Spleen (tissue), 11 donors: ENCODE measurements around the gene TMEM181. TPM values are rescaled to one million over a fixed set of nuclear protein-coding genes. Genes with fewer than 3 reads are reported as not detected.
"Not testable (repeated sequence)": the region's sequence is repeated elsewhere in the genome, so short reads cannot be mapped to it uniquely, and the experiment has no call there.

ENCODE experiments used
- DNase-seq: peaks from one replicate; pipeline ENCODE4 v3.0.0-alpha.2; 2020
- H3K27ac ChIP-seq, 8 donors: fragments of 200-600 bp; sonication (generic) in 7 of 8; 1 replicate in 4 of 8; 2 replicates in 4 of 8; pipeline versions ENCODE4 v1.5.0 to v1.8.0; 2016 to 2021; ENCODE audit warnings: inconsistent platforms in 4 of 8, mild to moderate bottlenecking in 4 of 8, moderate library complexity in 1 of 8
- H3K27me3 ChIP-seq, 7 donors: fragments of 200-600 bp; sonication (generic) in 6 of 7; replicated peaks in 1 of 7; 1 replicate in 4 of 7; 2 replicates in 3 of 7; pipeline versions ENCODE4 v1.5.0 to v1.8.0; 2016 to 2021; ENCODE audit warnings: inconsistent platforms in 3 of 7, mild to moderate bottlenecking in 1 of 7
- H3K36me3 ChIP-seq, 6 donors: fragments of 200-600 bp; sonication (generic) in 5 of 6; 1 replicate in 4 of 6; 2 replicates in 2 of 6; pipeline versions ENCODE4 v1.5.0 to v1.8.0; 2016 to 2021; ENCODE audit warnings: inconsistent platforms in 2 of 6
- H3K4me1 ChIP-seq, 6 donors: fragments of 200-600 bp; sonication (generic) in 5 of 6; 1 replicate in 3 of 6; 2 replicates in 3 of 6; pipeline versions ENCODE4 v1.5.0 to v1.8.0; 2016 to 2021; ENCODE audit warnings: inconsistent platforms in 3 of 6
- H3K4me3 ChIP-seq, 8 donors: fragments of 200-600 bp; sonication (generic) in 7 of 8; 1 replicate in 4 of 8; 2 replicates in 4 of 8; pipeline versions ENCODE4 v1.5.0 to v1.8.0; 2016 to 2021; ENCODE audit warnings: inconsistent platforms in 4 of 8, mild to moderate bottlenecking in 4 of 8, moderate library complexity in 2 of 8
- H3K9me3 ChIP-seq, 8 donors: fragments of 200-600 bp; sonication (generic) in 7 of 8; 1 replicate in 4 of 8; 2 replicates in 4 of 8; pipeline versions ENCODE4 v1.5.0 to v1.8.0; 2016 to 2021; ENCODE audit warnings: inconsistent platforms in 4 of 8
- POLR2A ChIP-seq, 3 donors: fragments of 450-650 bp; IDR thresholded peaks; one replicate each; pipeline ENCODE4 v1.5.1; 2017; ENCODE audit warnings: antibody characterized with exemption in 3 of 3, mild to moderate bottlenecking in 1 of 3
- POLR2AphosphoS5 ChIP-seq, 3 donors: sonication (generic); formaldehyde crosslinking; IDR thresholded peaks; one replicate each; pipeline ENCODE4 v1.5.1; 2017; ENCODE audit warnings: antibody characterized with exemption in 3 of 3
- WGBS, 5 donors: extraction: QIAGEN DNeasy Blood & Tissue Kit in 3 of 5; methylation state at CpG; one replicate each; pipeline versions ENCODE4 v1.1.5 to v1.1.7; 2013 to 2018; 5-methylcytosine and 5-hydroxymethylcytosine counted together
- intact Hi-C: fragments of 100-400 bp; cut with DNase I; formaldehyde crosslinking; loops from one replicate; pipeline ENCODE4 v1.15.0; 2023; ENCODE audit warnings: low total_unique reads
- polyA plus RNA-seq, 3 donors: library from polyadenylated mRNA; stranded (reverse); fragments of 200-250 nt; gene quantifications; one replicate each; pipeline ENCODE4 v1.2.1, GENCODE V29; 2013
- total RNA-seq, 7 donors: library from RNA; depleted of rRNA in 3 of 7; stranded (reverse); fragments of >200 nt in 3 of 7; fragmentation: NEBNext Ultra II Directional in 4 of 7; extraction: Animal tissue kit (Norgen Biotek cat#: 25700) in 4 of 7; gene quantifications; one replicate each; pipeline versions ENCODE4 v1.1.0 to v1.2.1, GENCODE V29; 2016 to 2021
- TF ChIP-seq, protein P1 (sequence below), 11 experiments: fragments of 200-600 bp in 7 of 11; fragments of 450-650 bp in 4 of 11; sonication (generic) in 4 of 11; IDR thresholded peaks in 8 of 11; conservative IDR thresholded peaks in 3 of 11; 1 replicate in 7 of 11; 2 replicates in 4 of 11; pipeline versions ENCODE4 v1.4.0 to v1.8.0; 2016 to 2021; ENCODE audit warnings: antibody characterized with exemption in 11 of 11, inconsistent platforms in 4 of 11, mild to moderate bottlenecking in 1 of 11
- donor health status: healthy with polysubstance abuse.
- donor health status: DM: no; HTN: no; CAD: no; lungs with moderate emphysema.
- donor health status: DM: no; HTN: no; CAD: no.
- donor health status: Bipolar disorder and iron deficiency.
- donor health status: healthy.
- donor health status: DM: no; HTN: no; CAD: no.
- donor health status: DM: yes; HTN: yes; CAD: no.

TMEM181 gene
- total and polyA plus RNA-seq, 10 donors: 7.0 to 39.4 (median 23.6) TPM

DNA sequence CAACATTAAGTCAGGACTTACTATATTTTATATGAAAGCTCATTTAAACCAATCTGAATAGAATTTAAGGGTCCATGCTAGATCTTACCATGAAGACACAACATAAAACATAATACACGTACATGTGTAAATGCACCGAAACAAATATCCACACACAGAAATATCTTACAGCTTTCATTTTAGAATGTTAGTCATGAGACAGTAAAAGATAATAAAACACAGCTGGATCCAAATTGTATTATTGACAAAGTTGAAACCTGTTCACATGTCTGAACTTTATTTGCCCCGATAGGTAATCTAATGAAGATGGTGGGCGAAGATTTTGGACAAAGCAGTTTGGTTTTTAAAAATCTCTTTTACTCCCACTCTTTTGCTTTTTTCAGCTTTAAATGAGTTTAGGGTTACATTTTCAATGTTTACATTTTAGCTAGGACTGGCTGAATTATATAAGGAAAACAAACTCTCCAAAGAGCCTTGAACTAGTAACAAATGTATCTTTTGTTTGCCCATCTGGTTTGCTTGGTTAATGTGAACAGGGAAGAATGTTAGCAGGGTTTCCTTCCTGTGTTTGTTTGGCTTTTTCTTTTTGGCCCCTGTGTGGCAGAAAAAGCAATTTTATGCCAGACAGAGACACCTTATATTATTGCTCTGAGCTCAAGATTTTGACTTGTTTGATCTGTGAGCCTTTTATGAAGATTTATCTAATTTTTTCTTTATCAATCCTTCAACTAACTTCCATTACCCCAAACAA is 5.1 kb upstream of the TMEM181 start:
- WGBS, 5 donors: 91 to 96% (median 94%) methylated on average over 4 of the region's 4 CpGs
- Histone ChIP-seq H3K36me3 (no peaks in the 10 kb centered on the region), H3K9me3 (no peaks in the 10 kb centered on the region), H3K4me1 (peaks cover 0 to 19% (median 8%) of the 10 kb centered on the region in 6 donors), H3K27me3 (no peaks in the 10 kb centered on the region), H3K4me3 (no peak overlapping the region), H3K27ac (peak overlapping the region in 5 of 8 donors; percentile 22 to 65 (median 46))
- no peak for DNase-seq
- TF ChIP-seq POLR2A (IDR thresholded peaks at IDR 0.05) (no peak), POLR2AphosphoS5 (IDR thresholded peaks at IDR 0.05) (no peak)
- TF ChIP-seq, protein P1, sequence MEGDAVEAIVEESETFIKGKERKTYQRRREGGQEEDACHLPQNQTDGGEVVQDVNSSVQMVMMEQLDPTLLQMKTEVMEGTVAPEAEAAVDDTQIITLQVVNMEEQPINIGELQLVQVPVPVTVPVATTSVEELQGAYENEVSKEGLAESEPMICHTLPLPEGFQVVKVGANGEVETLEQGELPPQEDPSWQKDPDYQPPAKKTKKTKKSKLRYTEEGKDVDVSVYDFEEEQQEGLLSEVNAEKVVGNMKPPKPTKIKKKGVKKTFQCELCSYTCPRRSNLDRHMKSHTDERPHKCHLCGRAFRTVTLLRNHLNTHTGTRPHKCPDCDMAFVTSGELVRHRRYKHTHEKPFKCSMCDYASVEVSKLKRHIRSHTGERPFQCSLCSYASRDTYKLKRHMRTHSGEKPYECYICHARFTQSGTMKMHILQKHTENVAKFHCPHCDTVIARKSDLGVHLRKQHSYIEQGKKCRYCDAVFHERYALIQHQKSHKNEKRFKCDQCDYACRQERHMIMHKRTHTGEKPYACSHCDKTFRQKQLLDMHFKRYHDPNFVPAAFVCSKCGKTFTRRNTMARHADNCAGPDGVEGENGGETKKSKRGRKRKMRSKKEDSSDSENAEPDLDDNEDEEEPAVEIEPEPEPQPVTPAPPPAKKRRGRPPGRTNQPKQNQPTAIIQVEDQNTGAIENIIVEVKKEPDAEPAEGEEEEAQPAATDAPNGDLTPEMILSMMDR (IDR thresholded peaks at IDR 0.05 in 8 of 11, conservative IDR thresholded peaks at IDR 0.05 in 3 of 11): no peak
- intact Hi-C loops: no loop called here

DNA sequence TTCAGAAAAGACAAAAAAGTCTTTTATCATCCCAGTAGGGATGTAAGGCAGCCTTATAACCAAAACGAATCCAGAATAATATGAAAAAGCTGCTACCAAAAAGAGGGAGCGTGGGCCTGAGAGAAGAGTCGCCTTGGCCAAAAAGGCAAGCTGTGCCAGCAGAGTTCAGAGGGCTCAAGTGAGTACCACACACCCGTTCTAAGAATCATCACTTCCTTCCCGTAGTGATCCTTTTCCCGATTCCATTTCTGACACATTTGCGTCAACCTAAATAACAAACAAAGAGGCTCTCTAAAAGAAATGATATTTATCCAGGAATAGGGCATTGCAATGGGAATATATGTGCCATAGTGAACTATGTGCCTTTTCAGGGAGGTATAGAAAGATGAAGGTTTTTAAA is 3.8 kb upstream of the TMEM181 start:
- H3K4me1 ChIP-seq: peaks cover 4 to 25% (median 15%) of the 10 kb centered on the region in 6 donors
- H3K36me3 ChIP-seq: no peaks in the 10 kb centered on the region
- TF ChIP-seq POLR2AphosphoS5 (IDR thresholded peaks at IDR 0.05) (peak in 1 of 3 donors; percentile 51), POLR2A (IDR thresholded peaks at IDR 0.05) (no peak)
- no peak for DNase-seq
- H3K4me3 ChIP-seq: no peak overlapping the region
- H3K9me3 ChIP-seq: no peaks in the 10 kb centered on the region
- H3K27me3 ChIP-seq: no peaks in the 10 kb centered on the region
- intact Hi-C loops: no loop called here
- peak overlapping the region in 5 of 8 donors; percentile 40 to 65 (median 56) for H3K27ac ChIP-seq
- WGBS, 5 donors: 59 to 68% (median 60%) methylated on average over 7 of the region's 7 CpGs

DNA sequence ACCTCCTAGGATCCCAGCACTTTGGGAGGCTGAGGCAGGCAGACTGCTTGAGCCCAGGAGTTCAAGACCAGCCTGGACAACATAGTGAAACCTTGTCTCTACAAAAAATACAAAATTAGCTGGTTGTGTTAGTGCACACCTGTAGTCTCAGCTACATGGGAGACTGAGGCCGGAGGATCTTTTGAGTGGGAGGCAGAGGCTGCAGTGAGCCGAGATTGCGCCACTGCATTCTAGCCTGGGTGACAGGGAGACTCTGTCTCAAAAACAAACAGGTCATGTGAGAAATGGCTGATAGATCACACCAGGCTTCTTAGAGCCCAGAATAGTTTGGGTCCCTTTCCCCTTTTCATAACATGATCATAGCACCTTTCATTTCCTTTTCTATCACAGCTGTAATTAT is 2.8 kb upstream of the TMEM181 start:
- Histone ChIP-seq H3K4me1 (peaks cover 10 to 35% (median 25%) of the 10 kb centered on the region in 6 donors), H3K27ac (peak overlapping the region in 4 of 8 donors; percentile 24 to 56 (median 43))
- intact Hi-C loops, H3K9me3 ChIP-seq, H3K27me3 ChIP-seq, H3K36me3 ChIP-seq, DNase-seq, H3K4me3 ChIP-seq: not testable (repeated sequence)
- 90 to 100% (median 93%) methylated on average over 3 of the region's 3 CpGs for WGBS, 5 donors

DNA sequence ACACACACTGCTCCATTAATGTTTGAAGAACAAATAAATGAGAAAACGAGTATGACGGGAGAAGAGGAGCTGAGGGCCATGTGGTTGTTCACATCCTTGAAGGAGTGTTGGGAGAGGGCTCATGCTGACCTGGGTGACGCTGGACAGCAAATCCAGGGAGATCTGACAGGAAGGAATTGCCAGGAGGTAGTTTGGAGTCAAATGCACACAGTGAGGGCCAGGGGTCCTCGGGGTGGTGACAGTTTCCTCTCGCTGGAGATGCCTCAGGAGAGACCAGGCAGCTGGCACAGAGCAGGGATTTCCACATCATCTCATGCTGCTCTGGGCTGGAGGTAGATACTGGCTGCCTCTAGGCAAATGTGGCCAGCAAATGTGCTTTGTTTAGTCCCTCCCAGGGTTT is 2.0 kb upstream of the TMEM181 start:
- H3K4me3 ChIP-seq: no peak overlapping the region
- WGBS, 5 donors: 83 to 90% (median 88%) methylated on average over 5 of the region's 5 CpGs
- intact Hi-C loops: no loop called here
- TF ChIP-seq POLR2AphosphoS5 (IDR thresholded peaks at IDR 0.05) (no peak), POLR2A (IDR thresholded peaks at IDR 0.05) (no peak)
- TF ChIP-seq, protein P1 (IDR thresholded peaks at IDR 0.05 in 8 of 11, conservative IDR thresholded peaks at IDR 0.05 in 3 of 11): no peak
- peaks cover 10 to 43% (median 33%) of the 10 kb centered on the region in 6 donors for H3K4me1 ChIP-seq
- no peaks in the 10 kb centered on the region for H3K9me3 ChIP-seq
- H3K27ac ChIP-seq: no peak overlapping the region
- peak; percentile 49 for DNase-seq
- no peaks in the 10 kb centered on the region for H3K27me3 ChIP-seq
- H3K36me3 ChIP-seq: no peaks in the 10 kb centered on the region
